Renal cortex interstitium (tissue), 11 donors: ENCODE data around the gene P2RY8. TPM values are rescaled to one million over a fixed set of nuclear protein-coding genes. Genes with fewer than 3 reads are reported as not detected.
"Not testable (repeated sequence)": the region's sequence is repeated elsewhere in the genome, so short reads cannot be mapped to it uniquely, and the experiment has no call there.

Experiments used
- DNase-seq, 11 donors: peaks; one replicate each; pipeline ENCODE4 v3.0.0-alpha.2; 2013; ENCODE audit warnings: low read depth in 9 of 11, low spot score in 4 of 11; ENCODE audit errors: extremely low read depth in 1 of 11
- polyA plus RNA-seq, 3 donors: library from polyadenylated mRNA; unstranded; fragments of 120-200 nt; gene quantifications; one replicate each; pipeline ENCODE4 v1.2.1, GENCODE V29; 2013; ENCODE audit not compliant: insufficient read length in 3 of 3

Gene P2RY8
- polyA plus RNA-seq, 3 donors, result 0.64 to 1.7 (median 0.95) TPM

- no peak for DNase-seq
These were observed 59.1 kb downstream of the P2RY8 start for GRCh38 chrX:1477801-1478458.

DNA sequence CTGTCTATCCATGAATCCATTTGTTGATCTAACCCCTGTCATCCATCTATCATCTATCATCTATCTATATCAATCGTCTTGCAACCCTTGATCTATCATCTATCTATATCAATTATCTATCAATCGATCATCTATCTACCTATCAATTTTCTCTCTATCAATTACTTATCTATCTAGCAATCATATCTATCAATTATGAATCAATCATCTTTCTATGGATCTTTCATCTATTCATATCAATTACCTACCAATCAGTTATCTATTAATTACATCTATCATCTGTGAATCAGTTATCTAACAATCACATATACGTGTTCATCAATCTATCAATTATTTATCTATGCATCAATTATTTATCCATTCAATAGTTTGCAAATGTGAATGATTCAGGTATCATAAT, 59.8 kb downstream of the P2RY8 start:
- DNase-seq, result no peak

DNA sequence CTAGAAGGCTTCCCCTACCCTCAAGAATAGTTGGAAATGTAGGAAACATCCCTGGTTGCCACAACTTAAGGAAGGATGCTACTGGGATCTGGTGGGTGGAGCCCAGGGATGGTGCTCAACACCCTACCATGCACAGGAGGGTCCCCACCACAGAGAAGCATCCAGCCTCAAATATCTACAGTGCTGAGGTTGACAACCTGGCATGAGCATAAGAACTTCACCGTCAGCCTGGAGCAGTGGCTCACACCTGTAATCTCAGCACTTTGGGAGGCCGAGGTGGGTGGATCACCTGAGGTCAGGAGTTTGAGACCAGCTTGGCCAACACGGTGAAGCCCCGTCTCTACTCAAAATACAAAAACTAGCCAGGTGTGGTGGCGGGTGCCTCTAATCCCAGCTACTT, 60.3 kb downstream of the P2RY8 start:
- DNase-seq, result no peak

- DNase-seq, result no peak
These were observed 61.1 kb downstream of the P2RY8 start for GRCh38 chrX:1475881-1476280.

- DNase-seq, result no peak
These were observed 61.5 kb downstream of the P2RY8 start for GRCh38 chrX:1475481-1475880.

GRCh38 chrX:1474593-1474992, 62.4 kb downstream of the P2RY8 start:
- DNase-seq, result not testable (repeated sequence)

GRCh38 chrX:1472975-1473374, 64.0 kb downstream of the P2RY8 start:
- no peak for DNase-seq

GRCh38 chrX:1468250-1468772, 68.7 kb downstream of the P2RY8 start:
- DNase-seq, result no peak

GRCh38 chrX:1466971-1467561, 69.9 kb downstream of the P2RY8 start:
- DNase-seq, result no peak

DNA sequence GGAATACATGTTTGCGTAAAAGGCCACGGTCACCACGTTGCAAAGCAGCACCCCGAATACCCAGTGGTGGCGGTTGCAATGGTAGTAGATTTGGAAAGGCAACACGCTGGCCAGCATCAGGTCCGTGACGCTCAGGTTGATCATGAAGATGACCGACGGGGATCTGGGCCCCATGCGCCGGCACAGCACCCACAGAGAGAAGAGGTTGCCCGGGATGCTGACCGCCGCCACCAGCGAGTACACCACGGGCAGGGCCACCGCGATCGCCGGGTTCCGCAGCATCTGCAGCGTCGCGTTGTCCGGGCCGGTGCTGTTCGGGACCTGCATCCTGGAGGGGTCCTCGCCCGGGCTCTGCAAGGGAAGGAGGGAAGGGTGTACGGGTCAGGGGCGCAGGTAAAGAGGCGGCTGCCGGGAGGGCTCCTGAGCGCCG, 70.7 kb downstream of the P2RY8 start:
- DNase-seq, result no peak

GRCh38 chrX:1465286-1466231, 71.4 kb downstream of the P2RY8 start:
- DNase-seq, result no peak

DNA sequence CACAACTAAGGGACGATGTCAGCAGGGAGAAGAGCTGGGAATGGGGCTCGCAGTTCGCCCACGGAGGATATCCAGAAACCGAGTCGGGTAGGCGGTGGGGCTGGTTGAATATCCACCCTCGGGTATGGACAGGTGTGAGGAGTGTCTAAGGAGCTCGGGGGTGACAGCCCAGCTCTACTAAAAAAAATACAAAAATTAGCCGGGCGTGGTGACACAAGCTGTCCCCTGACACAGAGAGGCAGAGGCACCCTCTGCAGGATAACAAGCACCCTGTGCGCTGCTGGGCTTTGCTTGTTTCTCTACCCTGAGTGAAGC, 72.1 kb downstream of the P2RY8 start:
- DNase-seq, result no peak

DNA sequence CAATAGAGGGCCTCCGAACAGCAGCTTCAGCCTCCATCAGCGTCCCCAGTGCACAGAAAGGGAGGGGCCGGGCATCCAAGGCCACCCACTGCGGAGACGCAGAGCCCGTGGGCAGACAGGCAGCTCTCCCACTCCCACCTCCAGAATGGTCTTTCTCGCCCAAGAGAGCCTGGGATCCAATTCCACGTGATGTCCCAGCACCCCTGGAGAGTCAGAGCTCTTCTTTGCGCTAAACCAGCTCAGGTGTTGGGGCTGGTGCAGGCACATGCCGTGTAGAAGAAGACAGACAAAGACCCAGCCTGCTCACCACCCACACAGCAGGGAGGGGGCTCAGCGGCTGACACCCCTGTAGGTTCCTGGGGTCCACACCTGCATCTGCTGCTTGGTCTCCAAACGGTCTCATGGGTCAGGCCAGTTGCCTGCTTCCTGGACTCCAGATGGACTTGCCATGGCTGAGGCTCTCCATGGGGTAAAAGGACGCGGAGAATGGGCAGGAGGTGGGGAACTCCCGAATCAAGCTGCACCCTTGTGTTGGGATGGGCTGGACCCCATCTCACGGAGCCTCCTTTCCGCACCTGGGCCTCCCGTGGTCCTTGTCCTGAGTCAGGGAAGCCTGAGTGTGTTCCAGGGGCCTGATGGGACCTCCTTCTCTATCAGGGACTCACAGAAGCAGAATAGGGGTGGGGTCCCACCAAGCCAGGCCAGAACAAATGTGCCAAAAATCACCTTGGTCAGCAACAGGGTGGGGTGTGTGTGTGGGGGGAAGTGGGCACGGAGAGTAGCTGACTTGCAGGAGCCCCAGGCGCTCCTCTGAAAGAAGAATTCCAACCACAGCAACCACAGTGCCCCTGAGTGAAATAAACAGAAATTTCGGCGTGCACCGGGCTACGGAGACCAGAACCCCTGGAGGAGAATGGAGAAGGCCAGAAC, 72.7 kb downstream of the P2RY8 start:
- no peak for DNase-seq

GRCh38 chrX:1463581-1463980, 73.4 kb downstream of the P2RY8 start:
- no peak for DNase-seq

- no peak for DNase-seq
These were observed 74.3 kb downstream of the P2RY8 start for GRCh38 chrX:1462596-1463251.

DNA sequence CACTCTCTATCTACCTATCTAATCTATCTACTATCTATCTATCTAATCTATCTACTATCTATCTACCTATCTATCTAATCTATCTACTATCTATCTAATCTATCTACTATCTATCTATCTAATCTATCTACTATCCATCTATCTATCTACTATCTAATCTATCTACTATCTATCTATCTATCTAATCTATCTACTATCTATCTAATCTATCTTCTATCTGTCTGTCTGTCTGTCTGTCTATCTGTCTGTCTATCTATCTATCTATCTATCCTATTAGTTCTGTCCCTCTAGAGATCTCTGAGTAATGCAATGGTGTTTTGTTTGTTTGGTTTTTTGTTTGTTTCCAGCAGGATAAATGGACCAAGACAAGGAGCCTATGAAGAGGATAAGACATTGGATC, 74.9 kb downstream of the P2RY8 start:
- DNase-seq, result no peak

DNA sequence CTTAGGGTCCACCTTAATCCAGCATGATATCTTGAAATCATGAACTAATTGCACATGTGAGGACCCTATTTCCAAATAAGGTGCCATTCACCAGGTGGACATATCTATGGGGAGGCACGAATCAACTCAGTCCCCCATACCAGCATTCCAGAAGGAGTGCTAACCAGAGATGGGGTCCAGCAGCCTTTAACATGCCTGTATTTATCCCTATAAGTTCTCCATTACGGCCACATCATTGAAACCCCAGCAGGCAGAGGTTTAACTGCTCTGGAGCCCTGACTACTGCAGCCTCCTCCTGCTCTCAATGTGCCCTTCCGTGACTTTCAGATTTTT, 81.1 kb downstream of the P2RY8 start:
- no peak for DNase-seq

- DNase-seq, result peak; percentile 46 to 76 (median 69)
These were observed 82.8 kb downstream of the P2RY8 start for GRCh38 chrX:1453951-1454785.
